ENCODE results near the gene SPTBN1.

Gene SPTBN1

GRCh38 chr2:54432251-54433015 lies 23.7 kb upstream of the SPTBN1 start:
- peak; percentile 67 for DNase-seq (ENCODE audit: low read depth)
- no peak overlapping the region for H3K4me3 ChIP-seq (ENCODE audit: low read depth, low read length)
- TF ChIP-seq CTCF (conservative IDR thresholded peaks at IDR 0.05; ENCODE audit: low read depth, low read length), result no peak

- H3K4me3 ChIP-seq (ENCODE audit: low read depth, low read length), result no peak overlapping the region
- no peak for DNase-seq (ENCODE audit: low read depth)
- no peak for TF ChIP-seq CTCF (conservative IDR thresholded peaks at IDR 0.05; ENCODE audit: low read depth, low read length)
These were observed 21.9 kb upstream of the SPTBN1 start for GRCh38 chr2:54434229-54434628.

GRCh38 chr2:54434711-54435110 lies 21.4 kb upstream of the SPTBN1 start:
- no peak for DNase-seq (ENCODE audit: low read depth)
- TF ChIP-seq CTCF (conservative IDR thresholded peaks at IDR 0.05; ENCODE audit: low read depth, low read length), result no peak
- no peak overlapping the region for H3K4me3 ChIP-seq (ENCODE audit: low read depth, low read length)

- TF ChIP-seq CTCF (conservative IDR thresholded peaks at IDR 0.05; ENCODE audit: low read depth, low read length), result no peak
- DNase-seq (ENCODE audit: low read depth), result no peak
- H3K4me3 ChIP-seq (ENCODE audit: low read depth, low read length), result no peak overlapping the region
These were observed 20.6 kb upstream of the SPTBN1 start for GRCh38 chr2:54435325-54436226.

- TF ChIP-seq CTCF (conservative IDR thresholded peaks at IDR 0.05; ENCODE audit: low read depth, low read length), result no peak
- no peak overlapping the region for H3K4me3 ChIP-seq (ENCODE audit: low read depth, low read length)
- no peak for DNase-seq (ENCODE audit: low read depth)
These were observed 18.5 kb upstream of the SPTBN1 start for GRCh38 chr2:54437588-54437987.

- H3K4me3 ChIP-seq (ENCODE audit: low read depth, low read length), result no peak overlapping the region
- TF ChIP-seq CTCF (conservative IDR thresholded peaks at IDR 0.05; ENCODE audit: low read depth, low read length), result no peak
- DNase-seq (ENCODE audit: low read depth), result peak; percentile 51
These were observed 17.9 kb upstream of the SPTBN1 start for GRCh38 chr2:54438271-54438670.
